Pancreas (tissue), 10 donors: ENCODE data around the gene MAP2K6. TPM values are rescaled to one million over a fixed set of nuclear protein-coding genes. Genes with fewer than 3 reads are reported as not detected.
A peak's percentile ranks its signal among the peaks of the same experiment; 100 is the strongest.

Experiments used
- ATAC-seq, 4 donors: fragments of 200-7000 bp; cut with Tn5 transposase; one replicate each; pipeline versions ENCODE4 v1.8.0 to v1.9.1; 2020; ENCODE audit warnings: mild to moderate bottlenecking in 4 of 4, moderate library complexity in 4 of 4
- DNase-seq, 6 donors: peaks; one replicate each; pipeline ENCODE4 v3.0.0-alpha.2; 2020
- FAIRE-seq: peaks from 2 replicates; lab custom pipeline; 2012; peaks lifted over from hg19 to GRCh38; lab: Jason Lieb, UNC
- H3K27ac ChIP-seq, 4 donors: fragments of 200-600 bp; sonication (generic); 1 replicate in 3 of 4; 2 replicates in 1 of 4; pipeline versions ENCODE4 v1.5.0 to v1.8.0; 2020
- H3K27me3 ChIP-seq, 4 donors: fragments of 200-600 bp; one replicate each; pipeline ENCODE4 v1.8.0; 2021
- H3K36me3 ChIP-seq, 3 donors: fragments of 200-600 bp; sonication (generic) in 1 of 3; one replicate each; pipeline versions ENCODE4 v1.5.0 to v1.8.0; 2020 to 2021
- H3K4me1 ChIP-seq, 3 donors: fragments of 200-600 bp; one replicate each; pipeline ENCODE4 v1.8.0; 2021
- H3K4me3 ChIP-seq, 4 donors: fragments of 200-600 bp; sonication (generic) in 2 of 4; one replicate each; pipeline versions ENCODE4 v1.5.0 to v1.8.0; 2020 to 2021
- H3K9me3 ChIP-seq, 4 donors: fragments of 200-600 bp; one replicate each; pipeline ENCODE4 v1.8.0; 2021
- CTCF ChIP-seq, 4 donors: fragments of 200-600 bp; sonication (generic) in 3 of 4; IDR thresholded peaks; one replicate each; pipeline versions ENCODE4 v1.5.0 to v1.8.0; 2021; ENCODE audit warnings: antibody characterized with exemption in 4 of 4
- WGBS, 2 donors: extraction: QIAGEN DNeasy Blood & Tissue Kit; methylation state at CpG; one replicate each; pipeline ENCODE4 v1.1.7; 2013; 5-methylcytosine and 5-hydroxymethylcytosine counted together
- intact Hi-C, 3 donors: fragments of 100-400 bp; cut with DNase I; formaldehyde crosslinking; loops; one replicate each; pipeline versions ENCODE4 v1.11.1 to v1.14.2; 2022
- polyA plus RNA-seq, 2 donors: library from polyadenylated mRNA; stranded (reverse); fragments of 200-250 nt; gene quantifications; one replicate each; pipeline ENCODE4 v1.2.3, GENCODE V29; 2013
- total RNA-seq, 6 donors: library from RNA; stranded (reverse); fragmentation: NEBNext Ultra II Directional in 4 of 6; extraction: Animal tissue kit (Norgen Biotek cat#: 25700) in 4 of 6; gene quantifications; one replicate each; pipeline versions ENCODE4 v1.2.1 to v1.2.4, GENCODE V29; 2021 to 2023
- donor health status: healthy with polysubstance abuse.
- donor health status: DM: no; HTN: no; CAD: no; lungs with moderate emphysema.
- donor health status: DM: no; HTN: no; CAD: no.
- donor health status: control.
- donor health status: control.
- donor health status: Bipolar disorder and iron deficiency.
- donor health status: DM: yes; HTN: yes; CAD: no.
- donor health status: DM: no; HTN: no; CAD: no.
- donor health status: DM: no; HTN: no; CAD: no.
- donor health status: DM: yes; HTN: yes; CAD: no.

MAP2K6 gene
- total and polyA plus RNA-seq, 8 donors: 6.2 to 12.9 (median 9.0) TPM

- no peak for TF ChIP-seq CTCF (IDR thresholded peaks at IDR 0.05)
- H3K36me3 ChIP-seq: no peaks in the 10 kb centered on the region
- H3K4me1 ChIP-seq: no peaks in the 10 kb centered on the region
- H3K27ac ChIP-seq: no peak overlapping the region
- no peak overlapping the region for H3K4me3 ChIP-seq
- FAIRE-seq (no peak), DNase-seq (no peak), ATAC-seq (no peak)
- intact Hi-C loops: loop anchor here in 1 of 3 donors (5.0 kb wide), 1 partner anchor 985 kb away; no protein-coding TSS in a partner anchor
- 34 to 42% methylated on average over 4 of the region's 4 CpGs for WGBS, 2 donors
- no peaks in the 10 kb centered on the region for H3K9me3 ChIP-seq
- H3K27me3 ChIP-seq: no peaks in the 10 kb centered on the region
These were observed 152.6 kb downstream of the MAP2K6 start for GRCh38 chr17:69567130-69567529.

- intact Hi-C loops: no loop called here
- FAIRE-seq: no peak
- no peak for TF ChIP-seq CTCF (IDR thresholded peaks at IDR 0.05)
These were observed 158.2 kb downstream of the MAP2K6 start for GRCh38 chr17:69572747-69573146.

GRCh38 chr17:69573396-69573795 is 158.9 kb downstream of the MAP2K6 start:
- WGBS, 2 donors: 67 to 77% methylated on average over 2 of the region's 2 CpGs
- no peaks in the 10 kb centered on the region for H3K9me3 ChIP-seq
- TF ChIP-seq CTCF (IDR thresholded peaks at IDR 0.05): no peak
- H3K36me3 ChIP-seq: no peaks in the 10 kb centered on the region
- intact Hi-C loops: no loop called here
- no peak overlapping the region for H3K4me3 ChIP-seq
- no peaks in the 10 kb centered on the region for H3K4me1 ChIP-seq
- DNase-seq (no peak), ATAC-seq (no peak), FAIRE-seq (no peak)
- no peak overlapping the region for H3K27ac ChIP-seq
- H3K27me3 ChIP-seq: no peaks in the 10 kb centered on the region

More at GRCh38 chr17:69572747-69573146, 158.2 kb downstream of the MAP2K6 start:
- Histone ChIP-seq H3K27me3 (no peaks in the 10 kb centered on the region), H3K9me3 (no peaks in the 10 kb centered on the region), H3K4me3 (no peak overlapping the region), H3K27ac (no peak overlapping the region), H3K36me3 (no peaks in the 10 kb centered on the region), H3K4me1 (no peaks in the 10 kb centered on the region)
- ATAC-seq (no peak), DNase-seq (no peak)
- WGBS, 2 donors: 43 to 71% methylated on average over 3 of the region's 3 CpGs

- Histone ChIP-seq H3K27ac (peak overlapping the region in 1 of 4 donors; percentile 2), H3K4me3 (no peak overlapping the region), H3K27me3 (no peaks in the 10 kb centered on the region), H3K36me3 (no peaks in the 10 kb centered on the region), H3K9me3 (no peaks in the 10 kb centered on the region), H3K4me1 (no peaks in the 10 kb centered on the region)
- intact Hi-C loops: no loop called here
- no peak for DNase-seq
- TF ChIP-seq CTCF (IDR thresholded peaks at IDR 0.05): no peak
- 66 to 69% methylated on average over 10 of the region's 10 CpGs for WGBS, 2 donors
- peak in 1 of 4 donors; percentile 20 for ATAC-seq
- FAIRE-seq: no peak
These were observed 160.0 kb downstream of the MAP2K6 start for GRCh38 chr17:69574257-69575197.

GRCh38 chr17:69575346-69575761 is 160.9 kb downstream of the MAP2K6 start:
- TF ChIP-seq CTCF (IDR thresholded peaks at IDR 0.05): no peak
- no peaks in the 10 kb centered on the region for H3K9me3 ChIP-seq
- ATAC-seq (peak in 3 of 4 donors; percentile 39 to 77 (median 52)), FAIRE-seq (no peak), DNase-seq (no peak)
- no peaks in the 10 kb centered on the region for H3K27me3 ChIP-seq
- intact Hi-C loops: no loop called here
- H3K4me3 ChIP-seq: no peak overlapping the region
- peak overlapping the region in 1 of 4 donors; percentile 2 for H3K27ac ChIP-seq
- no peaks in the 10 kb centered on the region for H3K36me3 ChIP-seq
- H3K4me1 ChIP-seq: no peaks in the 10 kb centered on the region
- 56% methylated on average over 2 of the region's 2 CpGs for WGBS, 2 donors
